ENCODE data around the gene CAPSL.

DNA sequence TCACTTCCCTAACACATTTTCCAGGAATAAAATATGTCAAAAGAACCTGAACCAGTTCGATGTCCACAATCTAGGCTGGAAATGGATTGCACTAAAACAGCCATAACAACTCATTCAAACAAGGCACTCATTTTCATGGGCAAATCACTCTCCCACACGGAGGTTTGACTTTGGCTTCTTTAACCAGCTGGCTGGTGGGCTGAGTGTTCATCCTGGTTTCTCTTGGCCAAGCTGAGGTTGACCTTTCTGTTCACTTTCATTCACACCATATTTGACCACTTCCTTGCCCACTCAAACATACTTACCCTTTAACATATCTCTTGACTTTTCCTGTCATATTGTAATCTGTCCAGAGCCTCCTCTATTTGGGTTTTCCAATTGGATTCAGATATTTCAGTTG, 76.3 kb downstream of the CAPSL start:
- no peak for TF ChIP-seq POLR2AphosphoS5 (IDR thresholded peaks at IDR 0.05; ENCODE audit: insufficient read depth, low read depth, low read length)
- TF ChIP-seq JUN (IDR thresholded peaks at IDR 0.05; ENCODE audit: borderline replicate concordance, insufficient read depth, insufficient read length, low read depth) = no peak
- no peak for TF ChIP-seq POLR2A (IDR thresholded peaks at IDR 0.05; ENCODE audit: low read depth, low read length)

All from endothelial cell of umbilical vein (primary cell).